NCI-H446 (cell line): Measurements from ENCODE around the gene MACF1.
"Not testable (repeated sequence)": the region's sequence is repeated elsewhere in the genome, so short reads cannot be mapped to it uniquely, and the experiment has no call there.

ENCODE experiments used
- DNase-seq, 2 experiments: peaks; one replicate each; lab custom pipeline; 2025; lab: John Stamatoyannopoulos, UW

MACF1 gene

GRCh38 chr1:39416609-39417008 is 212.1 kb downstream of the MACF1 start:
- no peak for DNase-seq

- DNase-seq, result no peak
These were observed 213.7 kb downstream of the MACF1 start for GRCh38 chr1:39418236-39418635.

GRCh38 chr1:39420493-39420892 is 216.0 kb downstream of the MACF1 start:
- DNase-seq, result no peak

GRCh38 chr1:39422614-39423013 is 218.1 kb downstream of the MACF1 start:
- DNase-seq, result no peak

- no peak for DNase-seq
These were observed 220.7 kb downstream of the MACF1 start for GRCh38 chr1:39425151-39425550.

- DNase-seq, result no peak
These were observed 221.1 kb downstream of the MACF1 start for GRCh38 chr1:39425634-39426033.

- no peak for DNase-seq
These were observed 221.9 kb downstream of the MACF1 start for GRCh38 chr1:39426346-39426745.

GRCh38 chr1:39427374-39427773 is 222.9 kb downstream of the MACF1 start:
- DNase-seq, result no peak

GRCh38 chr1:39427912-39428311 is 223.4 kb downstream of the MACF1 start:
- no peak for DNase-seq

- DNase-seq, result no peak
These were observed 227.4 kb downstream of the MACF1 start for GRCh38 chr1:39431927-39432326.

GRCh38 chr1:39434797-39435395 is 230.4 kb downstream of the MACF1 start:
- no peak for DNase-seq

GRCh38 chr1:39435597-39435996 is 231.1 kb downstream of the MACF1 start:
- DNase-seq, result no peak

- DNase-seq, result no peak
These were observed 232.3 kb downstream of the MACF1 start for GRCh38 chr1:39436842-39437241.

- no peak for DNase-seq
These were observed 233.5 kb downstream of the MACF1 start for GRCh38 chr1:39438042-39438441.

- DNase-seq, result no peak
These were observed 236.4 kb downstream of the MACF1 start for GRCh38 chr1:39440856-39441255.

GRCh38 chr1:39441797-39442196 is 237.3 kb downstream of the MACF1 start:
- no peak for DNase-seq

- no peak for DNase-seq
These were observed 241.1 kb downstream of the MACF1 start for GRCh38 chr1:39445573-39445972.

GRCh38 chr1:39446986-39447567 is 242.6 kb downstream of the MACF1 start:
- DNase-seq, result no peak

- not testable (repeated sequence) for DNase-seq
These were observed 245.5 kb downstream of the MACF1 start for GRCh38 chr1:39450041-39450440.

- DNase-seq, result no peak
These were observed 246.6 kb downstream of the MACF1 start for GRCh38 chr1:39450956-39451606.

GRCh38 chr1:39452081-39452480 is 247.6 kb downstream of the MACF1 start:
- no peak for DNase-seq

GRCh38 chr1:39452540-39452939 is 248.0 kb downstream of the MACF1 start:
- no peak for DNase-seq

- DNase-seq, result no peak
These were observed 249.1 kb downstream of the MACF1 start for GRCh38 chr1:39453603-39454002.

GRCh38 chr1:39458991-39459390 is 254.5 kb downstream of the MACF1 start:
- no peak for DNase-seq
